Stomach (tissue), 9 donors: ENCODE data around the gene FOXO1. TPM values are rescaled to one million over a fixed set of nuclear protein-coding genes. Genes with fewer than 3 reads are reported as not detected.

Source experiments
- DNase-seq, 2 donors: peaks; one replicate each; pipeline versions ENCODE4 v3.0.0 to v3.0.0-alpha.2; 2013 to 2019
- H3K27ac ChIP-seq, 5 donors: fragments of 200-600 bp in 4 of 5; sonication (generic) in 4 of 5; one replicate each; pipeline ENCODE4 v1.5.1; 2013 to 2019; ENCODE audit warnings: mild to moderate bottlenecking in 1 of 5, moderate library complexity in 1 of 5
- H3K27me3 ChIP-seq, 3 donors: fragments of 200-600 bp; sonication (generic); one replicate each; pipeline ENCODE4 v1.5.1; 2017 to 2019; ENCODE audit warnings: mixed run types in 1 of 3
- H3K36me3 ChIP-seq, 4 donors: fragments of 200-600 bp; sonication (generic); 1 replicate in 3 of 4; 2 replicates in 1 of 4; pipeline ENCODE4 v1.5.1; 2016 to 2019
- H3K4me1 ChIP-seq, 4 donors: fragments of 200-600 bp; sonication (generic); one replicate each; pipeline ENCODE4 v1.5.1; 2016 to 2019
- H3K4me3 ChIP-seq, 4 donors: fragments of 200-600 bp; sonication (generic) in 3 of 4; one replicate each; pipeline ENCODE4 v1.5.1; 2016 to 2019; ENCODE audit warnings: mild to moderate bottlenecking in 1 of 4
- H3K9me3 ChIP-seq, 4 donors: fragments of 200-600 bp; sonication (generic); one replicate each; pipeline ENCODE4 v1.5.1; 2016 to 2019
- CTCF ChIP-seq, 7 experiments: fragments of 450-650 bp in 4 of 7; fragments of 200-600 bp in 3 of 7; sonication (generic) in 3 of 7; IDR thresholded peaks; one replicate each; pipeline ENCODE4 v1.5.1; 2016 to 2019; ENCODE audit warnings: antibody characterized with exemption in 7 of 7, control low read depth in 2 of 7, mild to moderate bottlenecking in 1 of 7
- EP300 ChIP-seq: sonication (generic); formaldehyde crosslinking; IDR thresholded peaks from one replicate; pipeline ENCODE4 v1.6.1; 2017; ENCODE audit warnings: antibody characterized with exemption
- POLR2A ChIP-seq, 4 donors: fragments of 450-650 bp; IDR thresholded peaks; one replicate each; pipeline ENCODE4 v1.6.1; 2016; ENCODE audit warnings: antibody characterized with exemption in 4 of 4, control low read depth in 2 of 4, mild to moderate bottlenecking in 1 of 4, moderate library complexity in 1 of 4
- POLR2AphosphoS5 ChIP-seq, 3 donors: sonication (generic); formaldehyde crosslinking; IDR thresholded peaks; one replicate each; pipeline ENCODE4 v1.6.1; 2016; ENCODE audit warnings: antibody characterized with exemption in 3 of 3
- WGBS, 5 donors: extraction: QIAGEN DNeasy Blood & Tissue Kit in 3 of 5; methylation state at CpG; one replicate each; pipeline versions ENCODE4 v1.1.5 to v1.1.7; 2013 to 2018; 5-methylcytosine and 5-hydroxymethylcytosine counted together
- intact Hi-C: fragments of 100-400 bp; cut with DNase I; formaldehyde crosslinking; loops from one replicate; pipeline ENCODE4 v1.15.1; 2023; ENCODE audit warnings: low total_unique reads
- polyA plus RNA-seq, 3 donors: library from polyadenylated mRNA; stranded (reverse); fragments of 200-250 nt; gene quantifications; one replicate each; pipeline ENCODE4 v1.2.3, GENCODE V29; 2013
- total RNA-seq, 5 donors: library from RNA; depleted of rRNA; stranded (reverse); fragments of >200 nt; gene quantifications; one replicate each; pipeline versions ENCODE4 v1.1.0 to v1.2.3, GENCODE V29; 2014 to 2016
- donor health status: healthy with polysubstance abuse.
- donor health status: Bipolar disorder and iron deficiency.
- donor health status: healthy.

The FOXO1 gene
- total and polyA plus RNA-seq, 8 donors, result 4.2 to 43.7 (median 19.6) TPM

DNA sequence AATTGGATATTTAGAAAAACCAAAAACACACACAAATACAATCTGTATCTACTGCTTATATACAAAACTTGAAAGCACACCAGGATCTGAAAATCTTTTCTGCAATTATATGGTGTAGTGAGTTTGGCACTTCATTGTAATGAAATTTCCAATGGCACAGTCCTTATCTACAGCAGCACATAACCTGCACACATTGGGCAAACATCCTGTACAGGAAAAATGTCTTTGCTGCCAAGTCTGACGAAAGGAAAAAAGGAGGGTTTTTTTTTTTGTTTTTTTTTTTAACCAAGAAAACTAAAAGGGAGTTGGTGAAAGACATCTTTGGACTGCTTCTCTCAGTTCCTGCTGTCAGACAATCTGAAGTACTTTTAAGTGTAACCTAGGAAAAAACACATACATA is 107.8 kb downstream of the FOXO1 start:
- TF ChIP-seq POLR2A (IDR thresholded peaks at IDR 0.05), result no peak
- TF ChIP-seq POLR2AphosphoS5 (IDR thresholded peaks at IDR 0.05), result peak; percentile 55 to 70 (median 67)
- TF ChIP-seq EP300, result no peak
- H3K4me3 ChIP-seq, result no peak overlapping the region
- peaks cover 17 to 66% (median 34%) of the 10 kb centered on the region in 4 donors for H3K4me1 ChIP-seq
- H3K27ac ChIP-seq, result peak overlapping the region in 2 of 5 donors; percentile 25 to 44
- no peaks in the 10 kb centered on the region for H3K27me3 ChIP-seq
- WGBS, 5 donors, result 4 to 37% (median 29%) methylated on average over 1 of the region's 1 CpG
- intact Hi-C loops, result no loop called here
- no peaks in the 10 kb centered on the region for H3K9me3 ChIP-seq
- DNase-seq, result peak in 1 of 2 donors; percentile 52
- peaks cover 13 to 16% (median 14%) of the 10 kb centered on the region in 4 donors for H3K36me3 ChIP-seq

GRCh38 chr13:40556453-40556852 is 110.0 kb downstream of the FOXO1 start:
- Histone ChIP-seq H3K36me3 (peaks cover 13 to 16% (median 14%) of the 10 kb centered on the region in 4 donors), H3K27ac (no peak overlapping the region), H3K27me3 (no peaks in the 10 kb centered on the region), H3K9me3 (no peaks in the 10 kb centered on the region), H3K4me1 (peaks cover 11 to 44% (median 26%) of the 10 kb centered on the region in 4 donors), H3K4me3 (no peak overlapping the region)
- no peak for TF ChIP-seq EP300
- no peak for TF ChIP-seq POLR2A (IDR thresholded peaks at IDR 0.05)
- no peak for TF ChIP-seq CTCF (IDR thresholded peaks at IDR 0.05)
- DNase-seq, result no peak
- intact Hi-C loops, result no loop called here

DNA sequence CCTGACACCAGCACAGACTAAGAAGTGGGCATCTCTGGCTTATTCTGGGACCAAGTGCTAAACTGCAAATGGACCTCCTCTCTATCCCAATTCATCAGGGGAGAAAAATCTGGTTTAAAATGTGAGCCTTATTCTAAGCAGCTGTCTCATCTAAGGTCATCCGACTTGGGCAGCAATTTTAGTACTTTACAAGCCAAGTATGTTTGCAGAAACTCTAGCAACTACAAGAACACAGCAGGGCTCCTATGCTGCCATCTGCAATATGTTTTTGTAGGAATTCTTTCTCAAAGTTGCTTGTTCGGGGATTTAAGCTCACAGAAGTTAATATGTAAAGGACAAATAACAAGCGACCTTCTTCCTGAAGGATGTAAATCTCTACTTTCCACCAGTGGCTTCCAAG is 113.1 kb downstream of the FOXO1 start:
- TF ChIP-seq POLR2A (IDR thresholded peaks at IDR 0.05), result no peak
- TF ChIP-seq CTCF (IDR thresholded peaks at IDR 0.05), result no peak
- WGBS, 5 donors, result 88 to 91% (median 89%) methylated on average over 3 of the region's 3 CpGs
- Histone ChIP-seq H3K9me3 (no peaks in the 10 kb centered on the region), H3K4me3 (no peak overlapping the region), H3K27me3 (no peaks in the 10 kb centered on the region), H3K36me3 (no peaks in the 10 kb centered on the region), H3K4me1 (peaks cover 10 to 31% (median 17%) of the 10 kb centered on the region in 4 donors), H3K27ac (no peak overlapping the region)
- no peak for DNase-seq
- intact Hi-C loops, result no loop called here

DNA sequence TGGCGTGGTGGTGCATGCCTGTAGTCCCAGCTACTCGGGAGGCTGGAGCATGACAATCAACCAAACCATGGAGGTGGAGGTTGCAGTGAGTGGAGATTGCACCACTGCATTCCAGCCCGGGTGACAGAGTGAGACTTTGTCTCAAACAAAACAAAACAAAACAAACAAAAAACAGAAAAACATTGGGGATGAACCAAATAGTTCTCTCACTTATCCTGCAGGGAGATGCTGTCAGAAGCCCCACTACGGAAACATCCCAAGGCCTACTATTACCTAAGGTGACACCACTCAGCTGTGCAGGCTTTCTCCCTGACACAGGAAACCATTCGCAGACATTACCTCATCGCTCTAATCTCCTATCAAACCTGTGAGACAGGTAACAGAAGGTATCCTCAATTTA is 113.5 kb downstream of the FOXO1 start:
- TF ChIP-seq EP300 (no peak), POLR2A (IDR thresholded peaks at IDR 0.05) (no peak), CTCF (IDR thresholded peaks at IDR 0.05) (no peak), POLR2AphosphoS5 (IDR thresholded peaks at IDR 0.05) (no peak)
- WGBS, 5 donors, result 91 to 94% (median 92%) methylated on average over 6 of the region's 6 CpGs
- no peaks in the 10 kb centered on the region for H3K9me3 ChIP-seq
- DNase-seq, result no peak
- intact Hi-C loops, result no loop called here
- peaks cover 5 to 27% (median 13%) of the 10 kb centered on the region in 4 donors for H3K4me1 ChIP-seq
- H3K27ac ChIP-seq, result no peak overlapping the region
- no peaks in the 10 kb centered on the region for H3K36me3 ChIP-seq
- H3K27me3 ChIP-seq, result no peaks in the 10 kb centered on the region
- H3K4me3 ChIP-seq, result no peak overlapping the region

- H3K4me3 ChIP-seq, result no peak overlapping the region
- DNase-seq, result no peak
- WGBS, 5 donors, result 83 to 95% (median 92%) methylated on average over 2 of the region's 2 CpGs
- H3K36me3 ChIP-seq, result no peaks in the 10 kb centered on the region
- peaks cover 0 to 21% (median 2%) of the 10 kb centered on the region in 4 donors for H3K4me1 ChIP-seq
- no peaks in the 10 kb centered on the region for H3K9me3 ChIP-seq
- no peak overlapping the region for H3K27ac ChIP-seq
- no peaks in the 10 kb centered on the region for H3K27me3 ChIP-seq
- no peak for TF ChIP-seq CTCF (IDR thresholded peaks at IDR 0.05)
- no peak for TF ChIP-seq EP300
- no peak for TF ChIP-seq POLR2A (IDR thresholded peaks at IDR 0.05)
- TF ChIP-seq POLR2AphosphoS5 (IDR thresholded peaks at IDR 0.05), result no peak
- intact Hi-C loops, result no loop called here
Observed at GRCh38 chr13:40550130-40550529, 116.3 kb downstream of the FOXO1 start.
